Measurements from ENCODE around the gene SGCB. TPM values are rescaled to one million over a fixed set of nuclear protein-coding genes. Genes with fewer than 3 reads are reported as not detected.

Gene SGCB
- total RNA-seq, 4 donors from 2014 or later, result 56.5 to 99.7 (median 77.3) TPM

DNA sequence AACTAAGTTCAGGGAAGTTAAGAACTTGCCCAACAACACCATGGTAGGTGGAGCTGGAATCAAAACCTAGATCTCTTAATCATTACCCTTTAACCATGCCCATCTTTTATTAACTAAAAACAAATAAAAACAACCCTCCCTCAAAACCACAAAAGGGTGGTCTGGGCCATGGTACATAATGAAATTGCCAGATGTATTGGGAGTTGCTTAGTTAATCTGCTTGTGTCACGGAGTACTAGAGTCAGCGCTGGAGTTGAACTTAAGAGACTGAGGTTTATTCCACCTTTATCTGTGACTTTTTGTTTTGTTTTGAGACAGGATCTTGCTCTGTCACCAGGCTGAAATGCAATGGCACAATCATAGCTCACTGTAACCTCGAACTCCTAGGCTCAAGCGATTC, 31.2 kb downstream of the SGCB start:
- no peak for DNase-seq (ENCODE audit: extremely low spot score)
- 100% methylated on average over 4 of the region's 4 CpGs for WGBS
- Histone ChIP-seq H3K4me1 (no peaks in the 10 kb centered on the region), H3K27ac (replicated peaks in 1 of 4) (no peak overlapping the region), H3K36me3 (peaks cover 0 to 14% (median 7%) of the 10 kb centered on the region in 4 donors), H3K9me3 (no peaks in the 10 kb centered on the region), H3K4me3 (no peak overlapping the region), H3K27me3 (no peaks in the 10 kb centered on the region)
- TF ChIP-seq POLR2A (IDR thresholded peaks at IDR 0.05; ENCODE audit: low read depth) (no peak), POLR2AphosphoS5 (IDR thresholded peaks at IDR 0.05) (no peak), EP300 (IDR thresholded peaks at IDR 0.05) (no peak), CTCF (IDR thresholded peaks at IDR 0.05) (no peak)
- intact Hi-C loops (cut with DNase I), result no loop called here

DNA sequence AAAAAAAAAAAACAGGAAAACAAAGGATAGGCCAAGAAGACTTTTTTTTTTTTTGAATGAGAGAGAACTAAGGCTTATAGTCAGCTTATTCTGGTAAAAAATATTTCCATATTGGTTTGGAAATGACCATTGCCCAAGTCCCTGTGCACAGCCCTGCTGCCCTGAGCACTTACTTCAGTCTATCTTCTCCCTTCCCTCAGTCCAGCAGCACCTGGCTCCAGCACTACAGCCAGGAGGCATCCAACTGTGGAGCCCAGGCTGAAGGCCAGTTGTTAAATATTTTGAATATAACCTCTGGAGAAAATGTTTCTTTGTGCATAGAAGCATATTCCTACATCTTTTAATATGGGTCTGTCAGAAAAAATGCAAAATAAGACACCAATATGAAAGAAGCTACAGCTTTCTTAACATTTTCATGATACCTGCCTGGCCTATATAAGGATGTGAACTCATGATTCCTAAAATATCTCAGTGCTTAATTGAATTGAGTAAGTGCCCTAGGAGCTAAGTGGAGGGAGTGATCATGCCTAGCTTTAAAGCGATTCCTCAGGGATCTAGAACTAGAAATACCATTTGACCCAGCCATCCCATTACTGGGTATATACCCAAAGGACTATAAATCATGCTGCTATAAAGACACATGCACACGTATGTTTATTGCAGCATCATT, 32.4 kb downstream of the SGCB start:
- Histone ChIP-seq H3K4me3 (no peak overlapping the region), H3K9me3 (no peaks in the 10 kb centered on the region), H3K27me3 (no peaks in the 10 kb centered on the region), H3K4me1 (no peaks in the 10 kb centered on the region), H3K36me3 (peaks cover 0 to 4% (median 0%) of the 10 kb centered on the region in 4 donors), H3K27ac (replicated peaks in 1 of 4) (no peak overlapping the region)
- TF ChIP-seq CTCF (IDR thresholded peaks at IDR 0.05) (no peak), POLR2AphosphoS5 (IDR thresholded peaks at IDR 0.05) (no peak), POLR2A (IDR thresholded peaks at IDR 0.05; ENCODE audit: low read depth) (no peak), EP300 (IDR thresholded peaks at IDR 0.05) (no peak)
- intact Hi-C loops (cut with DNase I), result no loop called here
- 80% methylated on average over 2 of the region's 2 CpGs for WGBS
- no peak for DNase-seq (ENCODE audit: extremely low spot score)

GRCh38 chr4:52004414-52004813, 33.7 kb downstream of the SGCB start:
- DNase-seq (ENCODE audit: extremely low spot score), result no peak
- no peak for TF ChIP-seq POLR2AphosphoS5 (IDR thresholded peaks at IDR 0.05)
- TF ChIP-seq POLR2A (IDR thresholded peaks at IDR 0.05; ENCODE audit: low read depth), result no peak
- TF ChIP-seq CTCF (IDR thresholded peaks at IDR 0.05), result no peak
- no peak for TF ChIP-seq EP300 (IDR thresholded peaks at IDR 0.05)
- Histone ChIP-seq H3K4me1 (no peaks in the 10 kb centered on the region), H3K9me3 (no peaks in the 10 kb centered on the region), H3K4me3 (no peak overlapping the region), H3K27me3 (no peaks in the 10 kb centered on the region), H3K36me3 (no peaks in the 10 kb centered on the region), H3K27ac (replicated peaks in 1 of 4) (no peak overlapping the region)
- intact Hi-C loops (cut with DNase I), result no loop called here

- intact Hi-C loops (cut with DNase I), result no loop called here
- Histone ChIP-seq H3K9me3 (no peaks in the 10 kb centered on the region), H3K4me1 (no peaks in the 10 kb centered on the region), H3K27ac (replicated peaks in 1 of 4) (no peak overlapping the region), H3K27me3 (no peaks in the 10 kb centered on the region), H3K4me3 (no peak overlapping the region), H3K36me3 (no peaks in the 10 kb centered on the region)
- WGBS, result 81% methylated on average over 2 of the region's 2 CpGs
- TF ChIP-seq CTCF (IDR thresholded peaks at IDR 0.05), result no peak
- no peak for TF ChIP-seq EP300 (IDR thresholded peaks at IDR 0.05)
- no peak for TF ChIP-seq POLR2A (IDR thresholded peaks at IDR 0.05; ENCODE audit: low read depth)
- no peak for TF ChIP-seq POLR2AphosphoS5 (IDR thresholded peaks at IDR 0.05)
- no peak for DNase-seq (ENCODE audit: extremely low spot score)
These were observed 36.5 kb downstream of the SGCB start for GRCh38 chr4:52001616-52002015.

- Histone ChIP-seq H3K27me3 (no peaks in the 10 kb centered on the region), H3K4me3 (no peak overlapping the region), H3K36me3 (no peaks in the 10 kb centered on the region), H3K4me1 (no peaks in the 10 kb centered on the region), H3K27ac (replicated peaks in 1 of 4) (no peak overlapping the region), H3K9me3 (no peaks in the 10 kb centered on the region)
- no peak for DNase-seq (ENCODE audit: extremely low spot score)
- WGBS, result 91% methylated on average over 5 of the region's 5 CpGs
- intact Hi-C loops (cut with DNase I), result no loop called here
- TF ChIP-seq CTCF (IDR thresholded peaks at IDR 0.05) (no peak), EP300 (IDR thresholded peaks at IDR 0.05) (no peak), POLR2A (IDR thresholded peaks at IDR 0.05; ENCODE audit: low read depth) (no peak), POLR2AphosphoS5 (IDR thresholded peaks at IDR 0.05) (no peak)
These were observed 38.8 kb downstream of the SGCB start for GRCh38 chr4:51999250-51999649.
